Measurements from ENCODE around the gene RGS9.
"Not testable (repeated sequence)": the region's sequence is repeated elsewhere in the genome, so short reads cannot be mapped to it uniquely, and the experiment has no call there.

RGS9 gene

GRCh38 chr17:65202844-65203571, 65.8 kb downstream of the RGS9 start:
- H3K4me3 ChIP-seq (ENCODE audit: low read length), result no peak overlapping the region
- no peaks in the 10 kb centered on the region for H3K27me3 ChIP-seq (ENCODE audit: control insufficient read depth, insufficient read depth, low read length)
- H3K36me3 ChIP-seq (ENCODE audit: control insufficient read depth, low read depth, low read length), result no peaks in the 10 kb centered on the region
- H3K27ac ChIP-seq (ENCODE audit: low read length), result no peak overlapping the region
- H3K9ac ChIP-seq (ENCODE audit: low read length), result no peak overlapping the region
- peaks cover 2% of the 10 kb centered on the region for H3K4me1 ChIP-seq (ENCODE audit: control insufficient read depth, low read depth, low read length)
- no peaks in the 10 kb centered on the region for H3K9me3 ChIP-seq (ENCODE audit: control insufficient read depth, low read depth, low read length)

GRCh38 chr17:65204001-65204400, 66.8 kb downstream of the RGS9 start:
- no peaks in the 10 kb centered on the region for H3K9me3 ChIP-seq (ENCODE audit: control insufficient read depth, low read depth, low read length)
- H3K4me3 ChIP-seq (ENCODE audit: low read length), result no peak overlapping the region
- H3K9ac ChIP-seq (ENCODE audit: low read length), result no peak overlapping the region
- H3K27ac ChIP-seq (ENCODE audit: low read length), result no peak overlapping the region
- H3K27me3 ChIP-seq (ENCODE audit: control insufficient read depth, insufficient read depth, low read length), result no peaks in the 10 kb centered on the region
- peaks cover 6% of the 10 kb centered on the region for H3K4me1 ChIP-seq (ENCODE audit: control insufficient read depth, low read depth, low read length)
- H3K36me3 ChIP-seq (ENCODE audit: control insufficient read depth, low read depth, low read length), result no peaks in the 10 kb centered on the region

- no peaks in the 10 kb centered on the region for H3K27me3 ChIP-seq (ENCODE audit: control insufficient read depth, insufficient read depth, low read length)
- no peak overlapping the region for H3K4me3 ChIP-seq (ENCODE audit: low read length)
- H3K27ac ChIP-seq (ENCODE audit: low read length), result no peak overlapping the region
- no peaks in the 10 kb centered on the region for H3K36me3 ChIP-seq (ENCODE audit: control insufficient read depth, low read depth, low read length)
- no peak overlapping the region for H3K9ac ChIP-seq (ENCODE audit: low read length)
- H3K9me3 ChIP-seq (ENCODE audit: control insufficient read depth, low read depth, low read length), result no peaks in the 10 kb centered on the region
- H3K4me1 ChIP-seq (ENCODE audit: control insufficient read depth, low read depth, low read length), result peaks cover 6% of the 10 kb centered on the region
These were observed 68.5 kb downstream of the RGS9 start for GRCh38 chr17:65205655-65206054.

DNA sequence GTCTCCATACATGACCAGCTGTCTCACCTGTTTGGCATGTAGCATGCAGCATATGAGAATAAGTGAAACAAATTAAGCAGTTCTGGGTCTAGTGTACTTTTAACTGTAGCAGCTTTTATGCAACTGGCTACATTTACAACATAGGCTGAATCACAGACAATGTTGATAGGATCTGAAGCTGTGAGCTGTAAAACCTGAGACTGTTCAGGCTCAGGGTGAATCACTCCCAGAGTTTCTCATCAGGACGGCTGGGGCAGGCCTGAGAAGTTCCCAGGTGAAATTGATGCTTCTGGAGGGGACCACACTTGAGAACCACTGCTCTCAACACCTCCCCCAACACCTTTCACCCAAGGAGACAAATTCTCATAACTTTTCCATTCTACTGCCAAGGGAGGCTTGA, 70.3 kb downstream of the RGS9 start:
- H3K27me3 ChIP-seq (ENCODE audit: control insufficient read depth, insufficient read depth, low read length); H3K9ac ChIP-seq (ENCODE audit: low read length); H3K36me3 ChIP-seq (ENCODE audit: control insufficient read depth, low read depth, low read length); H3K9me3 ChIP-seq (ENCODE audit: control insufficient read depth, low read depth, low read length); H3K4me3 ChIP-seq (ENCODE audit: low read length); H3K4me1 ChIP-seq (ENCODE audit: control insufficient read depth, low read depth, low read length); H3K27ac ChIP-seq (ENCODE audit: low read length): not testable (repeated sequence)

DNA sequence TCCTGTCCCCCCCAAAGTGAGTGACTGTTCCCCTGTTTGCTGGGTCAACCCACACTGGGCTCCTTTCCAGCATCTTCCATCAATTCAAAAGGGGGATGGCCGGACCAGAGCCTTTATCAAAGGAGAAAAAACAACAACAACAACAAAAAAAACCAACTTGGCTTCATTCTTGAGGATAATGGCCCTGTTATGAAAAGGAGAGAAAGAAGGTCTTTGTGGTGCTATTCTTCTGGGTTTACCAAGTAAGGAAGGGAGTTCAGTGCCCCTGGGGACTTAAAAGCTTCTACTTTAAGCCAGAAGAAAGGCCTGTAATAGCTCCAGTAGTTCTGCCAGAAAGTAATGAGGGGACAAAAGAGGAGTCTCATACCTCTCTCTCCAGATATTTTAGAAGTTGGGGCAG, 71.5 kb downstream of the RGS9 start:
- Histone ChIP-seq H3K27me3 (ENCODE audit: control insufficient read depth, insufficient read depth, low read length) (no peaks in the 10 kb centered on the region), H3K27ac (ENCODE audit: low read length) (no peak overlapping the region), H3K4me1 (ENCODE audit: control insufficient read depth, low read depth, low read length) (peaks cover 6% of the 10 kb centered on the region), H3K4me3 (ENCODE audit: low read length) (no peak overlapping the region), H3K9me3 (ENCODE audit: control insufficient read depth, low read depth, low read length) (no peaks in the 10 kb centered on the region), H3K9ac (ENCODE audit: low read length) (no peak overlapping the region), H3K36me3 (ENCODE audit: control insufficient read depth, low read depth, low read length) (no peaks in the 10 kb centered on the region)

DNA sequence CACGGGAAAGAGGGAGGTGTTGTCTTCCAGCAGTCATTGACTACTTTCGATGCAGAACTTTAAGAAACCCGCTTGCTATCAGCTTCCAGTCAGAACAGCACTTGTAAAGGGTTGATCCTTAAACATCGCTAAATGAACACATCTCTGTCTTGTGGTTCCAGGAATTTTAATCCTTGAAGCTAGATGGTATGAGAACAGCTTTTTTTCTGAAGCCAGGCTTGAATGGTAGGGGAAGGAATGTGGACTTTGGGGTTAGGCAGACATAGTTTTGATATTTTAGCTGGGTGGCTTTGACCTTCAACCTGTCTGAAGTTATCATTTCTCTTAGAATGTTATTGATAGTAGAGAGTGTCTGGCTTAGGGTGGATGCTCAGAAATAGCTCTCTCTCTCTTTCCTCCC, 81.1 kb downstream of the RGS9 start:
- Histone ChIP-seq H3K27ac (ENCODE audit: low read length) (no peak overlapping the region), H3K27me3 (ENCODE audit: control insufficient read depth, insufficient read depth, low read length) (no peaks in the 10 kb centered on the region), H3K4me3 (ENCODE audit: low read length) (no peak overlapping the region), H3K36me3 (ENCODE audit: control insufficient read depth, low read depth, low read length) (no peaks in the 10 kb centered on the region), H3K9ac (ENCODE audit: low read length) (no peak overlapping the region), H3K9me3 (ENCODE audit: control insufficient read depth, low read depth, low read length) (no peaks in the 10 kb centered on the region), H3K4me1 (ENCODE audit: control insufficient read depth, low read depth, low read length) (no peaks in the 10 kb centered on the region)

GRCh38 chr17:65219124-65219523, 82.0 kb downstream of the RGS9 start:
- no peaks in the 10 kb centered on the region for H3K9me3 ChIP-seq (ENCODE audit: control insufficient read depth, low read depth, low read length)
- H3K27ac ChIP-seq (ENCODE audit: low read length), result no peak overlapping the region
- no peak overlapping the region for H3K9ac ChIP-seq (ENCODE audit: low read length)
- no peak overlapping the region for H3K4me3 ChIP-seq (ENCODE audit: low read length)
- H3K4me1 ChIP-seq (ENCODE audit: control insufficient read depth, low read depth, low read length), result no peaks in the 10 kb centered on the region
- no peaks in the 10 kb centered on the region for H3K27me3 ChIP-seq (ENCODE audit: control insufficient read depth, insufficient read depth, low read length)
- H3K36me3 ChIP-seq (ENCODE audit: control insufficient read depth, low read depth, low read length), result no peaks in the 10 kb centered on the region

GRCh38 chr17:65219707-65220106, 82.5 kb downstream of the RGS9 start:
- H3K27me3 ChIP-seq (ENCODE audit: control insufficient read depth, insufficient read depth, low read length), result no peaks in the 10 kb centered on the region
- no peaks in the 10 kb centered on the region for H3K4me1 ChIP-seq (ENCODE audit: control insufficient read depth, low read depth, low read length)
- no peak overlapping the region for H3K9ac ChIP-seq (ENCODE audit: low read length)
- no peaks in the 10 kb centered on the region for H3K36me3 ChIP-seq (ENCODE audit: control insufficient read depth, low read depth, low read length)
- no peak overlapping the region for H3K27ac ChIP-seq (ENCODE audit: low read length)
- H3K4me3 ChIP-seq (ENCODE audit: low read length), result no peak overlapping the region
- H3K9me3 ChIP-seq (ENCODE audit: control insufficient read depth, low read depth, low read length), result no peaks in the 10 kb centered on the region

- H3K27ac ChIP-seq (ENCODE audit: low read length), result no peak overlapping the region
- no peak overlapping the region for H3K9ac ChIP-seq (ENCODE audit: low read length)
- no peaks in the 10 kb centered on the region for H3K27me3 ChIP-seq (ENCODE audit: control insufficient read depth, insufficient read depth, low read length)
- no peaks in the 10 kb centered on the region for H3K4me1 ChIP-seq (ENCODE audit: control insufficient read depth, low read depth, low read length)
- H3K36me3 ChIP-seq (ENCODE audit: control insufficient read depth, low read depth, low read length), result no peaks in the 10 kb centered on the region
- H3K9me3 ChIP-seq (ENCODE audit: control insufficient read depth, low read depth, low read length), result no peaks in the 10 kb centered on the region
- H3K4me3 ChIP-seq (ENCODE audit: low read length), result no peak overlapping the region
These were observed 83.6 kb downstream of the RGS9 start for GRCh38 chr17:65220732-65221131.

DNA sequence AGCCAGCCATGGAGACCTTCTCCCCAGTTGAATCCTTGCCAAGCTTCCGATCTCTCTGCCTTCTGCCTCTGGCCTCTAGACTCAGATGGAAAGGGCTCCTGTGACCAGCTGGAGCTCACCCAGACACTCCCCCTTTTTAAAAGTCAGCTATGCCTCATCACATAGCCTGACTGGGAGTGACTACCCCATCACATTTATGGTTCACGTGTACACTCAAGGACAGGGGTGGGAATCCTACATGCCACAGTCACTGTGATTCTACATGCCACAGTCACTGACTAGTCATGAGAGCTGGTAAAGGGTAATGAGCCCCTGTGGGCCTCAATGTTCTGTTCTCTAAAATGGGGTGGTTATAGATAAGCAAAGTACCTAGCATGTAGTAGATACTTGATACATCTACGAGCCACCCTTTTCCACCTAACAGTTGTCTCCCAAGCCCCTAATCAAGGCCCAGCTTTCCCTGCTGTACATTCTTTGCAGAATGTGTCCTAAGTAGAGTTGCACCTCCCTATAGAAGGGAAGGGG, 85.1 kb downstream of the RGS9 start:
- Histone ChIP-seq H3K27ac (ENCODE audit: low read length) (no peak overlapping the region), H3K4me1 (ENCODE audit: control insufficient read depth, low read depth, low read length) (no peaks in the 10 kb centered on the region), H3K4me3 (ENCODE audit: low read length) (no peak overlapping the region), H3K36me3 (ENCODE audit: control insufficient read depth, low read depth, low read length) (no peaks in the 10 kb centered on the region), H3K9ac (ENCODE audit: low read length) (no peak overlapping the region), H3K9me3 (ENCODE audit: control insufficient read depth, low read depth, low read length) (no peaks in the 10 kb centered on the region), H3K27me3 (ENCODE audit: control insufficient read depth, insufficient read depth, low read length) (no peaks in the 10 kb centered on the region)

DNA sequence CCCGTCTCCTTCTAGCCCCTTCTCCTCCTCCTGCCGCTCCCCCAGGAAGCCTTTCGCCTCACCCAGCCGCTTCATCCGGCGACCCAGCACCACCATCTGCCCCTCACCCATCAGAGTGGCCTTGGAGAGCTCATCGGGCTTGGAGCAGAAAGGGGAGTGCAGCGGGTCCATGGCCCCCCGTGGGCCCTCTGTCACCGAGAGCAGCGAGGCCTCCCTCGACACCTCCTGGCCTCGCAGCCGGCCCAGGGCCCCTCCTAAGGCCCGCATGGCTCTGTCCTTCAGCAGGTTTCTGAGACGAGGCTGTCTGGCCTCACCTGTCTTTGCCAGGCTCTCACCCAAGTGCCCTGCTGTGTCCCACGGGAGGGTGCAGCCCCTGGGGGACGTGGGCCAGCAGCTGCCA, 87.9 kb downstream of the RGS9 start:
- no peak overlapping the region for H3K9ac ChIP-seq (ENCODE audit: low read length)
- no peaks in the 10 kb centered on the region for H3K27me3 ChIP-seq (ENCODE audit: control insufficient read depth, insufficient read depth, low read length)
- H3K4me3 ChIP-seq (ENCODE audit: low read length), result no peak overlapping the region
- H3K4me1 ChIP-seq (ENCODE audit: control insufficient read depth, low read depth, low read length), result no peaks in the 10 kb centered on the region
- H3K36me3 ChIP-seq (ENCODE audit: control insufficient read depth, low read depth, low read length), result no peaks in the 10 kb centered on the region
- no peak overlapping the region for H3K27ac ChIP-seq (ENCODE audit: low read length)
- no peaks in the 10 kb centered on the region for H3K9me3 ChIP-seq (ENCODE audit: control insufficient read depth, low read depth, low read length)

DNA sequence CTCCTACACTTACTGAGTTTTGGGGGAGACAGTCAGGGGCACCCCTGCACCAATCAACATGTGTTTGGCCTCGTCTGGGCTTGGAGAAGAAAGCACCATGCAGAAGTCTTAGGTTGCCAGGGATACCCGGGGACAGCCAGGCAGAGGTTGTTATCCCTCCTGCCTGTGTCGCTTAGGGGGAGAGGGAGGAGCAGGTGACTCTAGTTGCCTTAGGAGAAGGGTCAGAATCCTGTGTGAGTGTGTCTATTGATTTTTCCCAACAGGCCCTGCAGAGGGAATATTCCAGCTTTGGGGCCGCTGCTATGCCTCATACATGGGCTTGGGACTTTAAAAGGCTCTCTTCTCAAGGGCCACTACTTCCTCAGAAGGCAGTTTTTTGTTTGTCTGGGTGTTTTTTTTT, 89.1 kb downstream of the RGS9 start:
- no peaks in the 10 kb centered on the region for H3K27me3 ChIP-seq (ENCODE audit: control insufficient read depth, insufficient read depth, low read length)
- H3K4me3 ChIP-seq (ENCODE audit: low read length), result no peak overlapping the region
- no peak overlapping the region for H3K9ac ChIP-seq (ENCODE audit: low read length)
- no peaks in the 10 kb centered on the region for H3K36me3 ChIP-seq (ENCODE audit: control insufficient read depth, low read depth, low read length)
- no peaks in the 10 kb centered on the region for H3K9me3 ChIP-seq (ENCODE audit: control insufficient read depth, low read depth, low read length)
- H3K27ac ChIP-seq (ENCODE audit: low read length), result no peak overlapping the region
- H3K4me1 ChIP-seq (ENCODE audit: control insufficient read depth, low read depth, low read length), result no peaks in the 10 kb centered on the region

All from iPS-18a (cell line).